OCI-LY7 (cell line): ENCODE measurements around the gene SNAP25. TPM values are rescaled to one million over a fixed set of nuclear protein-coding genes. Genes with fewer than 3 reads are reported as not detected.

Source experiments
- BruUV-seq: library from RNA; stranded (reverse); fragments of 400-500 nt; replicated peaks from 2 replicates; lab custom pipeline; 2021; lab: Mats Ljungman, UMichigan
- CTCF ChIA-PET: fragments of 300-600 bp; sonication (Branson Sonifier 250); formaldehyde crosslinking; loops from one replicate; lab custom pipeline; 2022; ENCODE audit warnings: antibody characterized with exemption; ENCODE audit not compliant: unreplicated experiment; lab: Charles Lee
- POLR2A ChIA-PET: fragments of 300-600 bp; sonication (Branson Sonifier 250); formaldehyde crosslinking; loops from one replicate; lab custom pipeline; 2022; ENCODE audit warnings: antibody characterized with exemption; lab: Charles Lee
- DNase-seq: peaks from one replicate; pipeline ENCODE4 v3.0.0-alpha.2; 2015; ENCODE audit warnings: low spot score
- H2AFZ ChIP-seq: fragments of 200-600 bp; sonication (generic), shearing (Covaris generic); 2 replicates; pipeline ENCODE4 v1.6.1; 2014; ENCODE audit warnings: mild to moderate bottlenecking, antibody characterized with exemption, low read length, moderate library complexity
- H3K27ac ChIP-seq: fragments of 200-600 bp; sonication (generic); 2 replicates; pipeline ENCODE4 v1.5.1; 2014; ENCODE audit warnings: mixed run types, low read depth, mild to moderate bottlenecking, moderate library complexity, low read length, inconsistent platforms; ENCODE audit not compliant: poor library complexity, severe bottlenecking
- H3K36me3 ChIP-seq: fragments of 200-600 bp; sonication (generic); 2 replicates; pipeline ENCODE4 v1.6.1; 2014; ENCODE audit warnings: mild to moderate bottlenecking, antibody characterized with exemption, low read length, moderate library complexity, mixed read lengths; ENCODE audit not compliant: insufficient read depth
- H3K4me1 ChIP-seq: fragments of 200-600 bp; sonication (generic); 2 replicates; pipeline ENCODE4 v1.5.1; 2014; ENCODE audit warnings: mild to moderate bottlenecking, low read length; ENCODE audit not compliant: insufficient read depth, poor library complexity, severe bottlenecking
- H3K4me2 ChIP-seq: fragments of 200-600 bp; sonication (generic); 2 replicates; pipeline ENCODE4 v1.6.1; 2014; ENCODE audit warnings: mild to moderate bottlenecking, low read length
- H3K4me3 ChIP-seq: fragments of 200-600 bp; sonication (generic); 2 replicates; pipeline ENCODE4 v1.5.1; 2014; ENCODE audit warnings: mild to moderate bottlenecking, low read depth, low read length; ENCODE audit not compliant: poor library complexity, severe bottlenecking
- H3K79me2 ChIP-seq: fragments of 200-600 bp; sonication (generic); 2 replicates; pipeline ENCODE4 v1.6.1; 2016; ENCODE audit warnings: low read depth, mild to moderate bottlenecking, low read length, moderate library complexity, mixed read lengths; ENCODE audit not compliant: insufficient read depth
- H3K9me2 ChIP-seq: fragments of 200-600 bp; sonication (generic); 2 replicates; pipeline ENCODE4 v1.6.1; 2016; ENCODE audit warnings: mild to moderate bottlenecking, low read length, mixed read lengths; ENCODE audit not compliant: insufficient read depth
- H3K9me3 ChIP-seq: fragments of 200-600 bp; sonication (generic); 2 replicates; pipeline ENCODE4 v1.6.1; 2014; ENCODE audit warnings: mild to moderate bottlenecking, mixed run types, low read length, mixed read lengths
- H4K20me1 ChIP-seq: fragments of 200-600 bp; sonication (generic); 2 replicates; pipeline ENCODE4 v1.6.1; 2014; ENCODE audit warnings: mild to moderate bottlenecking, antibody characterized with exemption, low read length, moderate library complexity, mixed read lengths; ENCODE audit not compliant: insufficient read depth
- EZH2phosphoT487 ChIP-seq: fragments of 200-600 bp; sonication (generic); IDR thresholded peaks from 2 replicates; pipeline ENCODE4 v1.6.1; 2018; ENCODE audit warnings: low read depth, borderline replicate concordance, mild to moderate bottlenecking, mixed run types, antibody characterized with exemption, low read length, moderate library complexity, mixed read lengths
- intact Hi-C: fragments of 100-400 bp; cut with micrococcal nuclease; formaldehyde crosslinking; loops from one replicate; pipeline ENCODE4 v1.10.0; 2022; ENCODE audit not compliant: unreplicated experiment
- total RNA-seq, 2 experiments: library from RNA; depleted of rRNA in 1 of 2; stranded (reverse); fragments of >200 nt in 1 of 2; shearing (Covaris generic) in 1 of 2; gene quantifications; 2 replicates each; pipeline ENCODE4 v1.2.3, GENCODE V29; 2014 to 2022
- TF ChIP-seq, protein P1 (sequence below): fragments of 200-600 bp; sonication (generic); conservative IDR thresholded peaks from 2 replicates; pipeline ENCODE4 v1.5.1; 2014; ENCODE audit warnings: mild to moderate bottlenecking, antibody characterized with exemption, low read length, moderate library complexity, mixed read lengths

The SNAP25 gene
- total RNA-seq, 2 experiments from 2014 or later = not detected

DNA sequence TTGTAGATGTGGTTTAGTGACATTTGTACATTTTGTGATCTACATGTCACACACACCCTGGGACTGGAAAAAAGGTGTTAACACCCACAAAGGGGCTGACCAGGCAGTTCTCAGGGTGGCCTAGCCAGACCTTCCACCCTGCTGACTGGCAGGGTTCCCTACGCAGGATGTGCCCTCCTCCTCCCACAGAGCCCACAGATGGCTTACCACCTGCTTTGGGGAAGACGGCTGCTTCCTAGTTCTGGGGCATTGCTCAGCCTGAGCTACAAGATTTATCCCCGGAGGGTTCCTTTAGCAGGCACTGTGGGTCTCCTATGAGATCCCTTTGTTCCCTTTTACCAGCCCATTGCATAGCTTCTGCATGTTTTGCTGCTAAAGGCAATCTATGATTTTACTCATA lies 35.1 kb downstream of the SNAP25 start:
- Histone ChIP-seq H2AFZ (no peak overlapping the region), H3K79me2 (no peaks in the 10 kb centered on the region), H3K9me2 (no peaks in the 10 kb centered on the region), H3K4me2 (no peak overlapping the region), H3K9me3 (no peaks in the 10 kb centered on the region), H3K27ac (no peak overlapping the region), H3K36me3 (no peaks in the 10 kb centered on the region), H3K4me1 (no peaks in the 10 kb centered on the region), H3K4me3 (no peak overlapping the region), H4K20me1 (no peaks in the 10 kb centered on the region)
- ChIA-PET CTCF (no interaction called here), POLR2A (interaction anchor here (1.1 kb wide), 1 partner anchor 16 kb away, joined by 3 read pairs; no protein-coding TSS in a partner anchor)
- intact Hi-C loops = no loop called here
- TF ChIP-seq EZH2phosphoT487 = no peak
- TF ChIP-seq, protein P1, sequence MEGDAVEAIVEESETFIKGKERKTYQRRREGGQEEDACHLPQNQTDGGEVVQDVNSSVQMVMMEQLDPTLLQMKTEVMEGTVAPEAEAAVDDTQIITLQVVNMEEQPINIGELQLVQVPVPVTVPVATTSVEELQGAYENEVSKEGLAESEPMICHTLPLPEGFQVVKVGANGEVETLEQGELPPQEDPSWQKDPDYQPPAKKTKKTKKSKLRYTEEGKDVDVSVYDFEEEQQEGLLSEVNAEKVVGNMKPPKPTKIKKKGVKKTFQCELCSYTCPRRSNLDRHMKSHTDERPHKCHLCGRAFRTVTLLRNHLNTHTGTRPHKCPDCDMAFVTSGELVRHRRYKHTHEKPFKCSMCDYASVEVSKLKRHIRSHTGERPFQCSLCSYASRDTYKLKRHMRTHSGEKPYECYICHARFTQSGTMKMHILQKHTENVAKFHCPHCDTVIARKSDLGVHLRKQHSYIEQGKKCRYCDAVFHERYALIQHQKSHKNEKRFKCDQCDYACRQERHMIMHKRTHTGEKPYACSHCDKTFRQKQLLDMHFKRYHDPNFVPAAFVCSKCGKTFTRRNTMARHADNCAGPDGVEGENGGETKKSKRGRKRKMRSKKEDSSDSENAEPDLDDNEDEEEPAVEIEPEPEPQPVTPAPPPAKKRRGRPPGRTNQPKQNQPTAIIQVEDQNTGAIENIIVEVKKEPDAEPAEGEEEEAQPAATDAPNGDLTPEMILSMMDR = no peak
- no peak for DNase-seq
- no TSS peak for BruUV-seq

DNA sequence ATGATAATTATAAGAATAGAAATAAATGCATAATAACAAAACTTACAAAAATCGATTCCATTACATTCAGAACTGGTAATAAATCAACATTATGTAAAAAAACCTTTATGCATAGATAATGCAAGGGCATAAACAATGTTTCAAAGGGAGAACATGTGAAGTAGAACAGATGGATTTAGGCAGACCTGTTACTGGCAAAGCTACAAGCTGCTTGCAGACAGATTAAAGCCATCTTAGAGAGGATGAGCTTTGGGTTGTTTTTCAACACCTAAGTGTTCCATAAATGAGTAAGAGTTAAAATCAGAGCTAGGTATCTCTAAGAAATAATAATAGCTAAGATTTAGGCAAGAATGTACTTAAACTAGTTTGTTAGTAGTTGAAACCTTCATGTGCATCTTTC lies 37.2 kb downstream of the SNAP25 start:
- Histone ChIP-seq H3K9me2 (no peaks in the 10 kb centered on the region), H3K4me3 (no peak overlapping the region), H3K4me2 (no peak overlapping the region), H3K36me3 (no peaks in the 10 kb centered on the region), H4K20me1 (no peaks in the 10 kb centered on the region), H3K27ac (no peak overlapping the region), H3K9me3 (no peaks in the 10 kb centered on the region), H2AFZ (no peak overlapping the region), H3K4me1 (no peaks in the 10 kb centered on the region), H3K79me2 (no peaks in the 10 kb centered on the region)
- no peak for TF ChIP-seq EZH2phosphoT487
- TF ChIP-seq, protein P1 = no peak
- BruUV-seq = no TSS peak
- ChIA-PET POLR2A (interaction anchor here (0.6 kb wide), 1 partner anchor 624 kb away, joined by 3 read pairs; no protein-coding TSS in a partner anchor), CTCF (no interaction called here)
- intact Hi-C loops = no loop called here
- DNase-seq = no peak

DNA sequence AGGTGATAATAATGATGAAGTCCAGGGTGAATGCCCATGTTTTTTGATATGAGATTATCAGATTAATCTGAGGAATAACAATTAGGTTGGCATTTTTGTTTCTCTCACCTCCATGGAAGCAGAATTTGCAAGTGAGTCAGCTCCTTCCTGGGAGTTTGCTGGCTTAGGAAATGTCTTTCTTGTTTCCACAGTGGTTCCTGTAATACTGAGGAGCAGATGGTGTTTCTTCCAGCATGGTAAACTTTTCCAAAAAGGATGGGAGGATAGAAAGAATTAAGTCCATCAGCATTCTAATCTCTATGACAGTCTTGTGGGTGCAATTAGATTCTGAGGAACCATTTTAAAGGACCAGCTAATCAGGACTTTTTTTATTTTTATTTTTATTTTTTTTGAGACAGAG lies 40.5 kb downstream of the SNAP25 start:
- no TSS peak for BruUV-seq
- Histone ChIP-seq H3K9me3 (no peaks in the 10 kb centered on the region), H4K20me1 (no peaks in the 10 kb centered on the region), H3K4me3 (no peak overlapping the region), H3K4me1 (no peaks in the 10 kb centered on the region), H3K27ac (no peak overlapping the region), H3K36me3 (no peaks in the 10 kb centered on the region), H3K4me2 (no peak overlapping the region), H3K9me2 (no peaks in the 10 kb centered on the region), H3K79me2 (no peaks in the 10 kb centered on the region), H2AFZ (no peak overlapping the region)
- DNase-seq = no peak
- intact Hi-C loops = no loop called here
- POLR2A ChIA-PET = no interaction called here
- no peak for TF ChIP-seq EZH2phosphoT487
- TF ChIP-seq, protein P1 = no peak
- CTCF ChIA-PET = no interaction called here
